Thymus (tissue), 2 donors: ENCODE measurements around the gene PACSIN2. TPM values are rescaled to one million over a fixed set of nuclear protein-coding genes. Genes with fewer than 3 reads are reported as not detected.

Source experiments
- polyA plus RNA-seq: library from polyadenylated mRNA; stranded (reverse); fragments of 200-250 nt; gene quantifications from one replicate; pipeline ENCODE4 v1.2.3, GENCODE V29; 2013
- total RNA-seq: library from RNA; stranded (reverse); fragments of 120-200 nt; gene quantifications from one replicate; pipeline ENCODE4 v1.2.4, GENCODE V29; 2013
- donor health status: healthy.

Gene PACSIN2
- total and polyA plus RNA-seq, 2 donors = 27.0 to 36.0 TPM

Other genes starting within 250 kb of the PACSIN2 start
- 29.9 TPM for gene ARFGAP3, start 157.9 kb downstream of the PACSIN2 start, total RNA-seq
- 40.0 TPM for gene ARFGAP3, start 157.9 kb downstream of the PACSIN2 start, polyA plus RNA-seq
- 10.2 TPM for gene TTLL1, start 74.2 kb upstream of the PACSIN2 start, total RNA-seq
- gene TTLL1, start 74.2 kb upstream of the PACSIN2 start, polyA plus RNA-seq = 8.4 TPM
- 6.8 TPM for gene BIK, start 95.6 kb upstream of the PACSIN2 start, total RNA-seq
- 5.5 TPM for gene BIK, start 95.6 kb upstream of the PACSIN2 start, polyA plus RNA-seq
- gene MCAT, start 128.2 kb upstream of the PACSIN2 start, total RNA-seq = 11.7 TPM
- gene MCAT, start 128.2 kb upstream of the PACSIN2 start, polyA plus RNA-seq = 12.3 TPM
- 32.0 TPM for gene TSPO, start 136.4 kb upstream of the PACSIN2 start, total RNA-seq
- gene TSPO, start 136.4 kb upstream of the PACSIN2 start, polyA plus RNA-seq = 93.2 TPM
- gene TTLL12, start 172.0 kb upstream of the PACSIN2 start, total RNA-seq = 14.4 TPM
- 16.1 TPM for gene TTLL12, start 172.0 kb upstream of the PACSIN2 start, polyA plus RNA-seq